Left lung (tissue), 10 donors: ENCODE data around the gene GPC6. TPM values are rescaled to one million over a fixed set of nuclear protein-coding genes. Genes with fewer than 3 reads are reported as not detected.

ENCODE experiments used
- ATAC-seq: fragments of 200-7000 bp; cut with Tn5 transposase; one replicate; pipeline ENCODE4 v1.9.1; 2020; ENCODE audit warnings: moderate library complexity
- DNase-seq, 4 donors: peaks; one replicate each; pipeline ENCODE4 v3.0.0-alpha.2; 2013 to 2020
- H3K27ac ChIP-seq, 2 donors: fragments of 200-600 bp; sonication (generic) in 1 of 2; one replicate each; pipeline versions ENCODE4 v1.5.0 to v1.8.0; 2020 to 2021
- H3K27me3 ChIP-seq, 2 donors: fragments of 200-600 bp; sonication (generic) in 1 of 2; one replicate each; pipeline versions ENCODE4 v1.5.0 to v1.8.0; 2020 to 2021
- H3K36me3 ChIP-seq, 2 donors: fragments of 200-600 bp; sonication (generic) in 1 of 2; one replicate each; pipeline versions ENCODE4 v1.5.0 to v1.8.0; 2020 to 2021
- H3K4me1 ChIP-seq, 2 donors: fragments of 200-600 bp; one replicate each; pipeline ENCODE4 v1.8.0; 2021
- H3K4me3 ChIP-seq, 2 donors: fragments of 200-600 bp; sonication (generic) in 1 of 2; one replicate each; pipeline versions ENCODE4 v1.5.0 to v1.8.0; 2020 to 2021; ENCODE audit warnings: mild to moderate bottlenecking in 1 of 2
- H3K9me3 ChIP-seq, 2 donors: fragments of 200-600 bp; sonication (generic) in 1 of 2; one replicate each; pipeline versions ENCODE4 v1.5.0 to v1.8.0; 2020 to 2021
- intact Hi-C, 2 donors: fragments of 100-400 bp; cut with DNase I; formaldehyde crosslinking; loops; one replicate each; pipeline versions ENCODE4 v1.11.2 to v1.14.2; 2022
- polyA plus RNA-seq, 6 donors: library from polyadenylated mRNA; unstranded; fragments of 120-200 nt; gene quantifications; one replicate each; pipeline ENCODE4 v1.2.1, GENCODE V29; 2013; ENCODE audit not compliant: insufficient read length in 6 of 6
- total RNA-seq, 2 donors: library from RNA; stranded (reverse); fragmentation: NEBNext Ultra II Directional; extraction: Animal tissue kit (Norgen Biotek cat#: 25700); gene quantifications; one replicate each; pipeline ENCODE4 v1.2.1, GENCODE V29; 2021
- TF ChIP-seq, protein P1 (sequence below), 2 donors: fragments of 200-600 bp; sonication (generic) in 1 of 2; IDR thresholded peaks; one replicate each; pipeline versions ENCODE4 v1.5.0 to v1.8.0; 2021; ENCODE audit warnings: antibody characterized with exemption in 2 of 2
- donor health status: DM: no; HTN: yes; CAD: no.
- donor health status: DM: no; HTN: no; CAD: no.

GPC6 gene
- total and polyA plus RNA-seq, 8 donors = 9.6 to 25.8 (median 21.1) TPM

DNA sequence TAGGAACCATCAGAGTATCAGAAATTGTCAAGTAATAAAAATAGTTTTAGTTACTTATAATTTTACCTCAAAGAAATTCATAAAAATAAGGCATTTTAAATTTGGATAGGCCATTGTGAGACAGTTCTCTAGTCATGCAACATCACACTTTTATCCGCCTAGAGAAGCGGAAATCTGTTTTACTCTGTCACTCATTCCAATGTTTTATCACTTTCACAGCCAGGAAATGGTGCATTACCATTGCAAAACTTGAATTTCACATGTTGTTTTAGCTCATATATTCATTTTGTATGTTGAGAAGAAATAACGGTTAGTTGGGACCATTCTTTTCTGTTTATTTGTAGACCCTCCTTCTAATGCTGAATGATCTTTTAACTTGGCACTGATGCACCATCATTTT lies 427.2 kb downstream of the GPC6 start:
- DNase-seq = no peak
- H3K27ac ChIP-seq = no peak overlapping the region
- peaks cover 0 to 12% of the 10 kb centered on the region in 2 donors for H3K9me3 ChIP-seq
- no peaks in the 10 kb centered on the region for H3K36me3 ChIP-seq
- no peak for ATAC-seq
- TF ChIP-seq, protein P1, sequence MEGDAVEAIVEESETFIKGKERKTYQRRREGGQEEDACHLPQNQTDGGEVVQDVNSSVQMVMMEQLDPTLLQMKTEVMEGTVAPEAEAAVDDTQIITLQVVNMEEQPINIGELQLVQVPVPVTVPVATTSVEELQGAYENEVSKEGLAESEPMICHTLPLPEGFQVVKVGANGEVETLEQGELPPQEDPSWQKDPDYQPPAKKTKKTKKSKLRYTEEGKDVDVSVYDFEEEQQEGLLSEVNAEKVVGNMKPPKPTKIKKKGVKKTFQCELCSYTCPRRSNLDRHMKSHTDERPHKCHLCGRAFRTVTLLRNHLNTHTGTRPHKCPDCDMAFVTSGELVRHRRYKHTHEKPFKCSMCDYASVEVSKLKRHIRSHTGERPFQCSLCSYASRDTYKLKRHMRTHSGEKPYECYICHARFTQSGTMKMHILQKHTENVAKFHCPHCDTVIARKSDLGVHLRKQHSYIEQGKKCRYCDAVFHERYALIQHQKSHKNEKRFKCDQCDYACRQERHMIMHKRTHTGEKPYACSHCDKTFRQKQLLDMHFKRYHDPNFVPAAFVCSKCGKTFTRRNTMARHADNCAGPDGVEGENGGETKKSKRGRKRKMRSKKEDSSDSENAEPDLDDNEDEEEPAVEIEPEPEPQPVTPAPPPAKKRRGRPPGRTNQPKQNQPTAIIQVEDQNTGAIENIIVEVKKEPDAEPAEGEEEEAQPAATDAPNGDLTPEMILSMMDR (IDR thresholded peaks at IDR 0.05) = no peak
- H3K4me3 ChIP-seq = no peak overlapping the region
- H3K4me1 ChIP-seq = no peaks in the 10 kb centered on the region
- no peaks in the 10 kb centered on the region for H3K27me3 ChIP-seq
- intact Hi-C loops = no loop called here

DNA sequence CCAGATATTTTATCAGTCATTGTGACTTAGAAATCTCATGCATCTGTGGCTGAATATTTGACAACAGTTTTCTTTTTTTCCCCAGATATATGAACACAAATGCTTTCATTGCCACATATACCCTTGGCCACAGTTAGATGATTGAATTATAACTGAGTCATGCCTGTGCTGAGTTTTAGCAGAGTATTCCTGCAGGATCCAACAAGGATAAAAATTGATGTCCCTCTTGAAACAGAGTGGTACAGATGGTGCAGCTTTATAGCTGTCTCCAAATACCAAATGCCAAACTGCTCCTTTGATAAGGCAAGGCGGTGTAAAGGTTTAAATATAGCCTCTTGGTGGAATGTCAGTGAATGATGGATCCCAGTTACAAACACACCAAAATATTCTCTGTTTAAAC lies 428.5 kb downstream of the GPC6 start:
- H3K27me3 ChIP-seq = no peaks in the 10 kb centered on the region
- intact Hi-C loops = no loop called here
- H3K4me3 ChIP-seq = no peak overlapping the region
- TF ChIP-seq, protein P1 (IDR thresholded peaks at IDR 0.05) = no peak
- H3K9me3 ChIP-seq = peaks cover 0 to 12% of the 10 kb centered on the region in 2 donors
- H3K27ac ChIP-seq = no peak overlapping the region
- no peak for DNase-seq
- no peaks in the 10 kb centered on the region for H3K4me1 ChIP-seq
- ATAC-seq = no peak
- H3K36me3 ChIP-seq = no peaks in the 10 kb centered on the region

DNA sequence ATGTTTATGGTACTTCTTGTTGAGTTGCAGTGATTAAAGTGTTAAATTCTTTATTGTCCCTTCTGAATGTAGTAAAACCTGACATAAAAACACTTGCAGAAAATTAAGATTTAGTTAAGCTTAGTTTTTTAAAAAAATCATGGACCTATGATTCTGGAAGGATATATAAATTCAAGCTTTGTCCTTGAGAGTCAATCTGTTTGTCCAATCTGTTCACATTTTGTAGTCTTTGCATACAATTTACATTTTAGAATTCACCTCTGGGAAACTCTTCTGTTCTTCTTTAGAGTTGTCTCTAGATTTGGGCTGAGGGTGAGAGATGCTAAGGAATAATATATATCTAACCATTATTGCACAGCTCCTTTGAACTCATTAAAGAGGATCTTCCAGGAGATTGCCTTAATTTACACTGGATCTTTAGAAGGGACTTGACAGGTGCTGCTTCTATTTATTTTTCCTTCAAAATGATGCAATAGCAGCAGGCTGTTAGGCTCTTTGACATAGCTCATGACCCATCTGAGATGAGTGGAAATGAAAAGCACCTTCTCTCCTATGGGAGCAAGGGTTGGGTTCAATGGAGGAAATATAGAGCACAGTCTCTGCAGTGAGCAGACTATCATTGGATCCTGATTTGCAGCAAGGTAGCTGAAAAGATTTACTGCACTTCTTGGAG lies 433.9 kb downstream of the GPC6 start:
- intact Hi-C loops = no loop called here
- no peak overlapping the region for H3K27ac ChIP-seq

DNA sequence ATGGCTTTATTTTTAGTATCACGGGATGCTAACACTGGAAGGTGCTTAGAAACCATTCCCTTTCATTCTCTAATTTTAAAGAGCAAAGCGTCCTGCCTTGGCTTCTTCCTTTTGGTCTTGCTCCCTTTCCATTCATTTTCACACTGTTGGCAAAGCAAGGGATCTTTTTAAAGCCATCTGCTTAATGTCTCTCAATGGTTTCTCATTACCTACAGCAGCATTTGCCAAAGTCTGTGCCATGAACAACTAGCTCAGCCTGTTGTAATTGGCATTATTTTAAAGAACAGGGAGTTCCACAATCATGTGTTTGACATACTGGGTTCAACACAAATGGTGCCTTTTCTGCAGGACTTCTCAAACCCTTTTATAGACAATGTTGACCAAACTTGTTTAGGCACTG lies 444.3 kb downstream of the GPC6 start:
- Histone ChIP-seq H3K27me3 (no peaks in the 10 kb centered on the region), H3K36me3 (no peaks in the 10 kb centered on the region), H3K4me1 (no peaks in the 10 kb centered on the region), H3K4me3 (no peak overlapping the region), H3K27ac (no peak overlapping the region), H3K9me3 (no peaks in the 10 kb centered on the region)
- ATAC-seq (no peak), DNase-seq (no peak)
- TF ChIP-seq, protein P1 (IDR thresholded peaks at IDR 0.05) = no peak
- intact Hi-C loops = no loop called here

More for the DNA sequence above, 433.9 kb downstream of the GPC6 start:
- H3K9me3 ChIP-seq = peaks cover 0 to 8% of the 10 kb centered on the region in 2 donors
- TF ChIP-seq, protein P1 (IDR thresholded peaks at IDR 0.05) = no peak
- no peaks in the 10 kb centered on the region for H3K27me3 ChIP-seq
- no peak for ATAC-seq
- no peak overlapping the region for H3K4me3 ChIP-seq
- no peaks in the 10 kb centered on the region for H3K4me1 ChIP-seq
- DNase-seq = no peak
- H3K36me3 ChIP-seq = no peaks in the 10 kb centered on the region

DNA sequence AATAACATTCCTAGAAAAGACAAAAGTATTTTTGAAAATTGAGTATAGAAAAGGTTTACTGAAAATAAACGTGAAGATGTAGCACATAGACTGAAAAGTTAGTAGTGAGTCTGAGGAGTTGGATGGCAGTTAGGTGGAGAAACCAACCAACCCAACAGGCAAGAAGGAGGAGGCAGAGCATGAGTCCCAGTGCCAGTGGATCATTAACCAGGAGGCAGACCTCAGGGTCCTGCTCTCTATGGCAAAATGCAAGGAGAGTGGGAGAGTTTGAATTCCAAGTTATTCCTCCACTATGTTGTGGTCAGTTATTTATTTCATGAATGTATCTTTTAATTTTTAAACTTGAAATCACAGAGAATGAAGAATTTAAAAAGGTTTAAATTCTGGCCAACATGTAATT lies 446.4 kb downstream of the GPC6 start:
- Histone ChIP-seq H3K27ac (no peak overlapping the region), H3K9me3 (no peaks in the 10 kb centered on the region), H3K4me3 (no peak overlapping the region), H3K4me1 (no peaks in the 10 kb centered on the region), H3K27me3 (no peaks in the 10 kb centered on the region), H3K36me3 (no peaks in the 10 kb centered on the region)
- no peak for ATAC-seq
- TF ChIP-seq, protein P1 (IDR thresholded peaks at IDR 0.05) = no peak
- no peak for DNase-seq
- intact Hi-C loops = no loop called here
